Peyer's patch (tissue), 4 donors: ENCODE data around the gene APOL1. TPM values are rescaled to one million over a fixed set of nuclear protein-coding genes. Genes with fewer than 3 reads are reported as not detected.
"Not testable (repeated sequence)": the region's sequence is repeated elsewhere in the genome, so short reads cannot be mapped to it uniquely, and the experiment has no call there.

Experiments
- DNase-seq, 3 donors: peaks; one replicate each; pipeline ENCODE4 v3.0.0-alpha.2; 2017 to 2019
- H3K27ac ChIP-seq, 4 donors: fragments of 200-600 bp; sonication (generic); one replicate each; pipeline ENCODE4 v1.5.1; 2016 to 2019
- H3K27me3 ChIP-seq, 2 donors: fragments of 200-600 bp; sonication (generic); one replicate each; pipeline ENCODE4 v1.5.1; 2019
- H3K36me3 ChIP-seq, 3 donors: fragments of 200-600 bp; sonication (generic); one replicate each; pipeline ENCODE4 v1.5.1; 2016 to 2019
- H3K4me1 ChIP-seq, 4 donors: fragments of 200-600 bp; sonication (generic); one replicate each; pipeline ENCODE4 v1.5.1; 2016 to 2019
- H3K4me3 ChIP-seq, 4 donors: fragments of 200-600 bp; sonication (generic); 1 replicate in 3 of 4; 2 replicates in 1 of 4; pipeline ENCODE4 v1.5.1; 2016 to 2019; ENCODE audit warnings: mild to moderate bottlenecking in 1 of 4
- H3K9me3 ChIP-seq, 4 donors: fragments of 200-600 bp; sonication (generic); one replicate each; pipeline ENCODE4 v1.5.1; 2016 to 2019; ENCODE audit warnings: mild to moderate bottlenecking in 1 of 4
- POLR2A ChIP-seq, 2 donors: fragments of 450-650 bp; IDR thresholded peaks; one replicate each; pipeline ENCODE4 v1.5.1; 2017; ENCODE audit warnings: antibody characterized with exemption in 2 of 2, mild to moderate bottlenecking in 2 of 2, moderate library complexity in 2 of 2
- total RNA-seq, 4 donors: library from RNA; depleted of rRNA; stranded (reverse); fragments of >200 nt; gene quantifications; one replicate each; pipeline ENCODE4 v1.1.0, GENCODE V29; 2016
- TF ChIP-seq, protein P1 (sequence below), 6 experiments: fragments of 450-650 bp in 4 of 6; fragments of 200-600 bp in 2 of 6; sonication (generic) in 1 of 6; IDR thresholded peaks; one replicate each; pipeline ENCODE4 v1.5.1; 2017 to 2019; ENCODE audit warnings: antibody characterized with exemption in 6 of 6, mild to moderate bottlenecking in 3 of 6, moderate library complexity in 1 of 6

The APOL1 gene
- total RNA-seq, 4 donors from 2014 or later = 12.2 to 23.9 (median 19.8) TPM

DNA sequence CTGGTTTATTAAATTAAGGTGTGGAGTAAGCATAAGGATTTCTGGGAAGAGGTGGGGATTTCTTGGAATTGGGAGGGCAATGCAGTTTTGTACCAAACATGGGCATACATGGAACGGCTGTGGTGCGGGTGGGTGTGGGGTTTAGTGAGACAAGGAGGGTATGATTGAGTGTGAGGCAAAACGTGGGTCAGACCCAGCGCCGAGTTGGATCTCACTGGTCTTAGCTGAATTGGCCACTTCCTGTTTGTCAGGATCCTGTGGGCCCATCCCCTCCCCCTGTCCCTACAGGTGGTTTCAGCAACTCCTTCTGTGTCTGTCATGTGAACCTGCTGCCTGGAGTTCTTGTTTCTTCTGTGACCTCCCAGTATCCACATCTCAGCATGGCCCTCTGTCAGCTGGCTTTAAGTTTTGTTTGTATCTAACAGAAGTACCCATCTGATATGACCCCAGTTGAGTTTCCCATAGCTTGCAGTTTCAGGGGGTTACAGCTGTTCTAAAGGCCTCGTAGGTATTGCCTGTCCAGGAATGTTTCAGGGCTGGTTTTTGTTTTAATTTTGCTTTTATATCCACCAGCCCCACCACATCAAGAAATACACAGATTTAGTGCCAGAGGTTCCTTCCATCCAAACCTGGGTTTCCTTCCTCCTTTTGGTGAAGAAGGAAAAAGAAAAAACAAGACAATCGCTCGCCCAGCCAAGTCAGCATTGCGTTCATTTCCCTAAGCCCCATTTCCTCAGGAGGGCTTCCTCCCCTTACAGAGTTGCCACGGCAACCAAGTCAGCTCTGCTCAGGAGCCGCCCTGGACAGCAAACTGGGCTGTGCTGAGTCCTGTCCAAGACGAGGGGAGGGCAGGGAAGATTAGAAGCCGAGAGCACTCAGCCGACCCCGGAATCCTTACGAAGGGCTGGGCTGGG lies 6.0 kb downstream of the APOL1 start:
- no peaks in the 10 kb centered on the region for H3K27me3 ChIP-seq
- no peaks in the 10 kb centered on the region for H3K9me3 ChIP-seq
- TF ChIP-seq POLR2A (IDR thresholded peaks at IDR 0.05) = no peak
- peak overlapping the region; percentile 42 to 64 (median 52) for H3K27ac ChIP-seq
- peak in 1 of 3 donors; percentile 71 for DNase-seq
- H3K4me3 ChIP-seq = no peak overlapping the region
- peaks cover 0 to 14% (median 0%) of the 10 kb centered on the region in 3 donors for H3K36me3 ChIP-seq
- H3K4me1 ChIP-seq = peaks cover 0 to 30% (median 12%) of the 10 kb centered on the region in 4 donors

DNA sequence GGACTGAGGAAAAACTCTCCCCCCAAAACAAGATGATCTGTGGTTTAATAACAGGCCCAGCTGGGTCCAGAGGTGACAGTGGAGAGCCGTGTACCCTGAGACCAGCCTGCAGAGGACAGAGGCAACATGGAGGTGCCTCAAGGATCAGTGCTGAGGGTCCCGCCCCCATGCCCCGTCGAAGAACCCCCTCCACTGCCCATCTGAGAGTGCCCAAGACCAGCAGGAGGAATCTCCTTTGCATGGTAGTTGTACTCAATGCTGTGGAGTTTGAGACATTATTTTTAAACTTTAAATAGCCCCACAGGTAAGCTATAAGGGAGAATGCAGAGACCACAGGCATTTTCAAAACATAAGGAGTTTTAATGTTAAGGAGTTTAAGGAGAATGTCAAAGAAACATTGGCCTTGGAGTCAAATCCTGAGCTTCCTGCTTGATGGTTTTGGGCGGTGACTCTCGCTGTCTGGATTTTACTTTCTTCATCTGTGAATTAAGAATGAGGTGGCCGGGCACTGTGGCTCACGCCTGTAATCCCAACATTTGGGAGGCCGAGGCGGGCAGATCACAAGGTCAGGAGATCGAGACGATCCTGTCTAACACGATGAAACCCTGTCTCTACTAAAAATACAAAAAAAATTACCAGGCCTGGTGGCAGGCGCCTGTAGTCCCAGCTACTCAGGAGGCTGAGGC lies 6.8 kb downstream of the APOL1 start:
- H3K27ac ChIP-seq = peak overlapping the region in 2 of 4 donors; percentile 51 to 64
- peaks cover 0 to 22% (median 9%) of the 10 kb centered on the region in 4 donors for H3K4me1 ChIP-seq
- DNase-seq = peak in 1 of 3 donors; percentile 19
- no peaks in the 10 kb centered on the region for H3K9me3 ChIP-seq
- no peak overlapping the region for H3K4me3 ChIP-seq
- H3K36me3 ChIP-seq = peaks cover 0 to 18% (median 0%) of the 10 kb centered on the region in 3 donors
- no peaks in the 10 kb centered on the region for H3K27me3 ChIP-seq
- TF ChIP-seq, protein P1, sequence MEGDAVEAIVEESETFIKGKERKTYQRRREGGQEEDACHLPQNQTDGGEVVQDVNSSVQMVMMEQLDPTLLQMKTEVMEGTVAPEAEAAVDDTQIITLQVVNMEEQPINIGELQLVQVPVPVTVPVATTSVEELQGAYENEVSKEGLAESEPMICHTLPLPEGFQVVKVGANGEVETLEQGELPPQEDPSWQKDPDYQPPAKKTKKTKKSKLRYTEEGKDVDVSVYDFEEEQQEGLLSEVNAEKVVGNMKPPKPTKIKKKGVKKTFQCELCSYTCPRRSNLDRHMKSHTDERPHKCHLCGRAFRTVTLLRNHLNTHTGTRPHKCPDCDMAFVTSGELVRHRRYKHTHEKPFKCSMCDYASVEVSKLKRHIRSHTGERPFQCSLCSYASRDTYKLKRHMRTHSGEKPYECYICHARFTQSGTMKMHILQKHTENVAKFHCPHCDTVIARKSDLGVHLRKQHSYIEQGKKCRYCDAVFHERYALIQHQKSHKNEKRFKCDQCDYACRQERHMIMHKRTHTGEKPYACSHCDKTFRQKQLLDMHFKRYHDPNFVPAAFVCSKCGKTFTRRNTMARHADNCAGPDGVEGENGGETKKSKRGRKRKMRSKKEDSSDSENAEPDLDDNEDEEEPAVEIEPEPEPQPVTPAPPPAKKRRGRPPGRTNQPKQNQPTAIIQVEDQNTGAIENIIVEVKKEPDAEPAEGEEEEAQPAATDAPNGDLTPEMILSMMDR (IDR thresholded peaks at IDR 0.05) = no peak
- TF ChIP-seq POLR2A (IDR thresholded peaks at IDR 0.05) = no peak

DNA sequence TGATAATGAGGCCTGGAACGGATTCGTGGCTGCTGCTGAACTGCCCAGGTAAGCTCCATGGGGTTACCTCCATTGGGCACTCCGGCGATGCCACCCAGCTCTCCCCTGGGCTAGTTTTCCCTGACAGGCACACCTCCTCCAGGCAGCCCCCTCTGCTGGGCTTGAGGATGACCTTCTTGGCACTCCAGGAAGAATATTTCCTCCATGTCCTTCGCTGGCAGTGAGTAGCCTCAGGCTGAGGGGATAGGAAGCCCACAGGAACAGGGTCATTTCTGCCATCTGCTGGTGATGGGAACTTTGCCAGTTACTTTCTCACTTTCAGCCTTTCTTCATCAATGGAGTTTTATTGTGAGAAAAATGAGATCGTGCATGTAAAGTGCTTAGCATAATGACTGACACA lies 8.7 kb downstream of the APOL1 start:
- H3K27me3 ChIP-seq, H3K27ac ChIP-seq, H3K4me3 ChIP-seq, H3K9me3 ChIP-seq: not testable (repeated sequence)
- DNase-seq = peak in 1 of 3 donors; percentile 28
- Histone ChIP-seq H3K36me3 (peaks cover 0 to 35% (median 0%) of the 10 kb centered on the region in 3 donors), H3K4me1 (peaks cover 0 to 17% (median 8%) of the 10 kb centered on the region in 4 donors)

DNA sequence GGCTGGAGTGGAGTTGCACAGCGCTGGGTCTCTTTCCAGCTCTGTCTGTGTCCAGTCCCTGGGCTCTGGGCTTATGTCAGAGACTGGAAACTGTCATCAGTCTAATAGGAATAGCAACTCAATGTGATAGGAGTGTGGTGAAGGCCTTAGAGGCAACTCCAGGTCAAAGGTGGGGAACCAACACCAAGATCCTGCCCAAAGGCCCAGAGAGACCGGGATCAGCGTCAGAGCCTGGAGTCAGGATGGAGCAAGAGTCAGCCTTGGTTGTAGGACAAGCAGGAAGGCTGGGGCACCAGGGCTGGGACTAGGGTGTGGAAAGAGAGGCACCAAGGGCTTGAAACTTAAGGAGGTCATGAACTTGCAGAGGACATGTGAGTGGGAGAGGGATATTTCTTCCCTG lies 9.4 kb downstream of the APOL1 start:
- H3K27ac ChIP-seq, H3K4me3 ChIP-seq, H3K27me3 ChIP-seq, H3K9me3 ChIP-seq: not testable (repeated sequence)
- peaks cover 0 to 17% (median 8%) of the 10 kb centered on the region in 4 donors for H3K4me1 ChIP-seq
- H3K36me3 ChIP-seq = peaks cover 0 to 35% (median 0%) of the 10 kb centered on the region in 3 donors
- peak in 1 of 3 donors; percentile 28 for DNase-seq

DNA sequence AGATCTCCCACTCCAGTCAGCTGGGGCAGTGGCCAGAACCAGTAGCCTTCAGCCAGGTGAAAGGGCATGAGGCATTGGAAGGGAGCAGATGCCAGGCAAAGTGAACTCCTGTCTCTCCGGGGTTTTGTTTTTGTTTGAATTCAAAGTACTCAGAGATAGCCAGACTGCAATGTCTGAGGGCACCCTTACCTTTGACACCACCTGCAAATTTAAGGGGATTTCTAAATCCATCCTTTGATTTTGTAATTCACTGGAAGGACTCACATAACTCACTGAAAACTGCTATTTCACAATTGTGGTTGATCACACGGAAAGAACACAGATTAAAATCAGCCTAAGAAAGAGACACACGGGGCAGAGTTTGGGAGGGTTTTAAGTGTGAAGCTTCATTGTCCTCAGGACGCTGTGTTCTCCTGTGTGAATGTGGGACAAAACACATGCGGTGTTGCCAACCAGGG lies 10.3 kb downstream of the APOL1 start:
- peak in 1 of 3 donors; percentile 14 for DNase-seq
- not testable (repeated sequence) for H3K4me3 ChIP-seq, H3K27me3 ChIP-seq, H3K9me3 ChIP-seq, H3K27ac ChIP-seq
- peaks cover 0 to 15% (median 5%) of the 10 kb centered on the region in 4 donors for H3K4me1 ChIP-seq
- H3K36me3 ChIP-seq = peaks cover 0 to 35% (median 0%) of the 10 kb centered on the region in 3 donors

DNA sequence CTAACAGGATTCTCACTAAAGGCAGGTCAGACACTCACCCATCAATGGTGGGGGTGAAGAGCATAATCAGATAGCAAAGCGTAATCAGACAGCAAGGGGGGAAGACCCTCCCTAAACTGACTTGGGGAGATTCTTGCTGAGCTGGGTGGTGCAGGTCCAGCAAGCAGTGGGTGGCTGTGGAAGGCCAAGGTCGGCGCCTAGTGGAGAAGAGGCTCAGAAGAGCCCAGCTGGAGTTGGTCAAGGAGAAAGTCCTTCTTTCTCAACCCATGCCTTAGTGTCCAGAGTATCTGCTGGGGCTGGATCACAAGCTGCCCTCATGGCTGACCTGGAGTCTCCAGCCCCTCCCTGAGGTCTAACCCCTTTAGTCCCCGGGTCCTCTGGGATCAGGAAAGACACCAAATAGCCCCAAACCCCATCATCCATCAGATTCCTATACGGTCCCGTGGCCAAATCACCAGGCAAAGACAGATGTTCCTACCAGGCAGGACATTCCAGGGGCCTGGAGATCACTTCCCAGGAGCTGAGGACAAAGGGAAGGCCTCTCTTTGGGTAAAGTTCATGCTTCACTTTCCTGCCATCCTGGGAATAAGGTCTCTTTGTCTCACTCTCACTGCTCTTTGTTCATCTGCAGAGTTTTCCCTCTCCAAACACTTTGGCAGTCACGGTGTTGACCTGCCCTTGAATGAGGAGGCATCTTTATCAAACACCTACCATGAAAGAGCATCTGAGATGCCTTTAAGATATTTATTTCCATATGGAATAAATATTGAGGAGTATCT lies 11.1 kb downstream of the APOL1 start:
- Histone ChIP-seq H3K27ac (peak overlapping the region in 1 of 4 donors; percentile 30), H3K36me3 (peaks cover 0 to 35% (median 0%) of the 10 kb centered on the region in 3 donors)
- not testable (repeated sequence) for H3K4me3 ChIP-seq, H3K4me1 ChIP-seq, H3K9me3 ChIP-seq, H3K27me3 ChIP-seq
- peak in 1 of 3 donors; percentile 42 for DNase-seq

DNA sequence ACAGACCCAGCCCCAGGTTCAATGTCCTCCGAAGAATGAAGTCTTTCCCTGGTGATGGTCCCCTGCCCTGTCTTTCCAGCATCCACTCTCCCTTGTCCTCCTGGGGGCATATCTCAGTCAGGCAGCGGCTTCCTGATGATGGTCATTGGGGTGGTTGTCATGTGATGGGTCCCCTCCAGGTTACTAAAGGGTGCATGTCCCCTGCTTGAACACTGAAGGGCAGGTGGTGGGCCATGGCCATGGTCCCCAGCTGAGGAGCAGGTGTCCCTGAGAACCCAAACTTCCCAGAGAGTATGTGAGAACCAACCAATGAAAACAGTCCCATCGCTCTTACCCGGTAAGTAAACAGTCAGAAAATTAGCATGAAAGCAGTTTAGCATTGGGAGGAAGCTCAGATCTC lies 14.1 kb downstream of the APOL1 start:
- H3K27me3 ChIP-seq = no peaks in the 10 kb centered on the region
- H3K27ac ChIP-seq = no peak overlapping the region
- TF ChIP-seq, protein P1 (IDR thresholded peaks at IDR 0.05) = no peak
- no peak for TF ChIP-seq POLR2A (IDR thresholded peaks at IDR 0.05)
- no peak overlapping the region for H3K4me3 ChIP-seq
- peak in 1 of 3 donors; percentile 25 for DNase-seq
- H3K4me1 ChIP-seq = no peaks in the 10 kb centered on the region
- H3K9me3 ChIP-seq = no peaks in the 10 kb centered on the region
- peaks cover 0 to 23% (median 0%) of the 10 kb centered on the region in 3 donors for H3K36me3 ChIP-seq
